HUES48 (cell line): Measurements from ENCODE around the gene ARAP2.

ENCODE experiments used
- H3K27ac ChIP-seq: one replicate; pipeline ENCODE4 v1.7.0; 2013; ENCODE audit warnings: low read depth, low read length, inconsistent platforms
- H3K27me3 ChIP-seq: 2 replicates; pipeline ENCODE4 v1.6.1; 2013; ENCODE audit warnings: mild to moderate bottlenecking, low read length; ENCODE audit not compliant: control insufficient read depth, insufficient read depth
- H3K36me3 ChIP-seq: 2 replicates; pipeline ENCODE4 v1.6.1; 2013; ENCODE audit warnings: low read length; ENCODE audit not compliant: control insufficient read depth, insufficient read depth
- H3K4me1 ChIP-seq: 2 replicates; pipeline ENCODE4 v1.6.1; 2013; ENCODE audit warnings: mild to moderate bottlenecking, low read length; ENCODE audit not compliant: control insufficient read depth, insufficient read depth
- H3K4me3 ChIP-seq: 2 replicates; pipeline ENCODE4 v1.5.1; 2013; ENCODE audit warnings: mild to moderate bottlenecking, low read depth, low read length
- H3K9ac ChIP-seq: 2 replicates; pipeline ENCODE4 v1.6.1; 2013; ENCODE audit warnings: mild to moderate bottlenecking, low read depth, low read length, moderate library complexity
- H3K9me3 ChIP-seq: 2 replicates; pipeline ENCODE4 v1.6.1; 2013; ENCODE audit warnings: low read length; ENCODE audit not compliant: control insufficient read depth, insufficient read depth

ARAP2 gene

GRCh38 chr4:36180206-36180605, 64.1 kb downstream of the ARAP2 start:
- Histone ChIP-seq H3K4me1 (peaks cover 9% of the 10 kb centered on the region; the same call in 1 of the 2 replicates), H3K27ac (no peak overlapping the region), H3K9me3 (no peaks in the 10 kb centered on the region), H3K9ac (no peak overlapping the region), H3K4me3 (no peak overlapping the region), H3K36me3 (no peaks in the 10 kb centered on the region), H3K27me3 (no peaks in the 10 kb centered on the region)

- Histone ChIP-seq H3K36me3 (no peaks in the 10 kb centered on the region), H3K4me1 (0 out of 2 replicates have a peak, but pooled peaks cover 2% of the 10 kb centered on the region), H3K9me3 (no peaks in the 10 kb centered on the region), H3K9ac (no peak overlapping the region), H3K27ac (no peak overlapping the region), H3K27me3 (no peaks in the 10 kb centered on the region), H3K4me3 (no peak overlapping the region)
Observed at GRCh38 chr4:36178484-36178883, 65.8 kb downstream of the ARAP2 start.

GRCh38 chr4:36177946-36178345, 66.4 kb downstream of the ARAP2 start:
- Histone ChIP-seq H3K9ac (no peak overlapping the region), H3K9me3 (no peaks in the 10 kb centered on the region), H3K36me3 (no peaks in the 10 kb centered on the region)

GRCh38 chr4:36174570-36174969, 69.7 kb downstream of the ARAP2 start:
- H3K9me3 ChIP-seq, result no peaks in the 10 kb centered on the region
- no peak overlapping the region for H3K9ac ChIP-seq
- no peaks in the 10 kb centered on the region for H3K36me3 ChIP-seq
- no peak overlapping the region for H3K4me3 ChIP-seq
- no peaks in the 10 kb centered on the region for H3K27me3 ChIP-seq
- H3K4me1 ChIP-seq, result no peaks in the 10 kb centered on the region
- no peak overlapping the region for H3K27ac ChIP-seq

More at GRCh38 chr4:36177946-36178345, 66.4 kb downstream of the ARAP2 start:
- Histone ChIP-seq H3K27ac (no peak overlapping the region), H3K4me1 (no peaks in the 10 kb centered on the region), H3K27me3 (no peaks in the 10 kb centered on the region), H3K4me3 (no peak overlapping the region)

- no peaks in the 10 kb centered on the region for H3K36me3 ChIP-seq
- no peaks in the 10 kb centered on the region for H3K9me3 ChIP-seq
- H3K4me1 ChIP-seq, result no peaks in the 10 kb centered on the region
- no peak overlapping the region for H3K27ac ChIP-seq
- H3K4me3 ChIP-seq, result no peak overlapping the region
- H3K27me3 ChIP-seq, result no peaks in the 10 kb centered on the region
- no peak overlapping the region for H3K9ac ChIP-seq
Observed at GRCh38 chr4:36173905-36174304, 70.4 kb downstream of the ARAP2 start.

- Histone ChIP-seq H3K9me3 (no peaks in the 10 kb centered on the region), H3K4me1 (no peaks in the 10 kb centered on the region), H3K27me3 (no peaks in the 10 kb centered on the region), H3K36me3 (no peaks in the 10 kb centered on the region), H3K27ac (no peak overlapping the region), H3K4me3 (no peak overlapping the region), H3K9ac (no peak overlapping the region)
Observed at GRCh38 chr4:36172656-36173055, 71.7 kb downstream of the ARAP2 start.

- Histone ChIP-seq H3K36me3 (no peaks in the 10 kb centered on the region), H3K27ac (no peak overlapping the region), H3K27me3 (no peaks in the 10 kb centered on the region), H3K4me1 (peaks cover 8% of the 10 kb centered on the region; the same call in 1 of the 2 replicates), H3K9me3 (no peaks in the 10 kb centered on the region), H3K9ac (no peak overlapping the region), H3K4me3 (no peak overlapping the region)
Observed at GRCh38 chr4:36168127-36168878, 76.0 kb downstream of the ARAP2 start.

GRCh38 chr4:36165631-36166005, 78.7 kb downstream of the ARAP2 start:
- Histone ChIP-seq H3K36me3 (no peaks in the 10 kb centered on the region), H3K4me1 (peaks cover 14% of the 10 kb centered on the region), H3K9me3 (no peaks in the 10 kb centered on the region), H3K4me3 (no peak overlapping the region), H3K27ac (no peak overlapping the region), H3K27me3 (no peaks in the 10 kb centered on the region), H3K9ac (no peak overlapping the region)

GRCh38 chr4:36164900-36165630, 79.2 kb downstream of the ARAP2 start:
- H3K4me3 ChIP-seq, result no peak overlapping the region
- no peak overlapping the region for H3K27ac ChIP-seq
- peaks cover 14% of the 10 kb centered on the region for H3K4me1 ChIP-seq
- no peak overlapping the region for H3K9ac ChIP-seq
- no peaks in the 10 kb centered on the region for H3K9me3 ChIP-seq
- no peaks in the 10 kb centered on the region for H3K27me3 ChIP-seq
- no peaks in the 10 kb centered on the region for H3K36me3 ChIP-seq

GRCh38 chr4:36163198-36163597, 81.1 kb downstream of the ARAP2 start:
- peaks cover 14% of the 10 kb centered on the region for H3K4me1 ChIP-seq
- H3K4me3 ChIP-seq, result no peak overlapping the region
- H3K27ac ChIP-seq, result no peak overlapping the region
- H3K9me3 ChIP-seq, result no peaks in the 10 kb centered on the region
- no peak overlapping the region for H3K9ac ChIP-seq
- H3K27me3 ChIP-seq, result no peaks in the 10 kb centered on the region
- no peaks in the 10 kb centered on the region for H3K36me3 ChIP-seq

GRCh38 chr4:36159208-36159607, 85.1 kb downstream of the ARAP2 start:
- no peak overlapping the region for H3K27ac ChIP-seq
- H3K4me3 ChIP-seq, result no peak overlapping the region
- H3K36me3 ChIP-seq, result no peaks in the 10 kb centered on the region
- H3K9ac ChIP-seq, result no peak overlapping the region
- H3K9me3 ChIP-seq, result no peaks in the 10 kb centered on the region
- no peaks in the 10 kb centered on the region for H3K27me3 ChIP-seq
- peaks cover 6% of the 10 kb centered on the region; the same call in 1 of the 2 replicates for H3K4me1 ChIP-seq
